ENCODE results near the gene POM121.
"Not testable (repeated sequence)": the region's sequence is repeated elsewhere in the genome, so short reads cannot be mapped to it uniquely, and the experiment has no call there.

Gene POM121

GRCh38 chr7:72997887-72998468 is 73.1 kb downstream of the POM121 start:
- DNase-seq: not testable (repeated sequence)

Data from fibroblast of skin of back (primary cell).